DOHH2 (cell line): ENCODE results near the gene CCDC152.

Experiments
- H3F3A ChIP-seq: fragments of 200-600 bp; sonication (generic), shearing (Covaris generic); 2 replicates; pipeline ENCODE4 v1.6.0; 2016; ENCODE audit warnings: antibody characterized with exemption, mild to moderate bottlenecking; ENCODE audit not compliant: control insufficient read depth, insufficient read depth
- H3K27ac ChIP-seq: fragments of 200-600 bp; sonication (generic); 2 replicates; pipeline ENCODE4 v1.5.1; 2014; ENCODE audit warnings: low read depth, mild to moderate bottlenecking, low read length, moderate library complexity
- H3K27me3 ChIP-seq: fragments of 200-600 bp; sonication (generic); 2 replicates; pipeline ENCODE4 v1.6.1; 2014; ENCODE audit warnings: mild to moderate bottlenecking, low read length, mixed read lengths; ENCODE audit not compliant: control insufficient read depth
- H3K36me3 ChIP-seq: fragments of 200-600 bp; sonication (generic); 2 replicates; pipeline ENCODE4 v1.6.1; 2014; ENCODE audit warnings: mild to moderate bottlenecking, low read length, moderate library complexity, mixed read lengths; ENCODE audit not compliant: control insufficient read depth
- H3K4me1 ChIP-seq: fragments of 200-600 bp; sonication (generic); 2 replicates; pipeline ENCODE4 v1.6.1; 2014; ENCODE audit warnings: mild to moderate bottlenecking, low read length, mixed read lengths; ENCODE audit not compliant: control insufficient read depth
- H3K4me2 ChIP-seq: fragments of 200-600 bp; sonication (generic); 2 replicates; pipeline ENCODE4 v1.6.0; 2014; ENCODE audit warnings: mild to moderate bottlenecking, low read length, moderate library complexity
- H3K4me3 ChIP-seq: fragments of 200-600 bp; sonication (generic); 2 replicates; pipeline ENCODE4 v1.5.1; 2014; ENCODE audit warnings: mild to moderate bottlenecking, low read length, mixed read lengths
- H3K79me2 ChIP-seq: fragments of 200-600 bp; sonication (generic); 2 replicates; pipeline ENCODE4 v1.6.1; 2014; ENCODE audit warnings: mild to moderate bottlenecking, low read length, mixed read lengths; ENCODE audit not compliant: control insufficient read depth
- H3K9me2 ChIP-seq: fragments of 200-600 bp; sonication (generic); replicated peaks from 2 replicates; pipeline ENCODE4 v1.6.1; 2014; ENCODE audit warnings: mild to moderate bottlenecking, low read length, mixed read lengths; ENCODE audit not compliant: control insufficient read depth
- H3K9me3 ChIP-seq: fragments of 200-600 bp; sonication (generic); 2 replicates; pipeline ENCODE4 v1.6.1; 2014; ENCODE audit warnings: antibody characterized with exemption, low read length, mixed read lengths; ENCODE audit not compliant: control insufficient read depth, insufficient read depth
- H4K20me1 ChIP-seq: fragments of 200-600 bp; sonication (generic); 2 replicates; pipeline ENCODE4 v1.6.0; 2014; ENCODE audit warnings: low read depth, mild to moderate bottlenecking, antibody characterized with exemption, low read length, moderate library complexity; ENCODE audit not compliant: control insufficient read depth, insufficient read depth
- CTCF ChIP-seq: fragments of 200-600 bp; sonication (generic); IDR thresholded peaks from one replicate; pipeline ENCODE4 v1.5.1; 2014; ENCODE audit warnings: antibody characterized with exemption, mild to moderate bottlenecking, low read depth, low read length; ENCODE audit not compliant: poor library complexity, severe bottlenecking
- EZH2phosphoT487 ChIP-seq: fragments of 200-600 bp; sonication (generic); IDR thresholded peaks from 2 replicates; pipeline ENCODE4 v1.6.1; 2017; ENCODE audit warnings: borderline replicate concordance, mild to moderate bottlenecking, antibody characterized with exemption, low read length, moderate library complexity, mixed read lengths

Gene CCDC152

GRCh38 chr5:42810834-42811590 lies 54.4 kb downstream of the CCDC152 start:
- Histone ChIP-seq H3K9me3 (no peaks in the 10 kb centered on the region), H3K27me3 (no peaks in the 10 kb centered on the region), H3K9me2 (no peaks in the 10 kb centered on the region), H3F3A (no peaks in the 10 kb centered on the region), H3K4me3 (no peak overlapping the region), H3K79me2 (no peaks in the 10 kb centered on the region), H3K4me1 (no peaks in the 10 kb centered on the region), H4K20me1 (no peaks in the 10 kb centered on the region), H3K4me2 (no peak overlapping the region), H3K36me3 (no peaks in the 10 kb centered on the region), H3K27ac (no peak overlapping the region)
- no peak for TF ChIP-seq CTCF
- TF ChIP-seq EZH2phosphoT487 = no peak

- no peaks in the 10 kb centered on the region for H3K36me3 ChIP-seq
These were observed 55.2 kb downstream of the CCDC152 start, which contains the start of gene SELENOP for GRCh38 chr5:42811591-42812446. Gene SELENOP (minus strand): TSS chr5:42811892. CDS start chr5:42808353, 3,539 bp downstream.

GRCh38 chr5:42812620-42813019 lies 56.0 kb downstream of the CCDC152 start:
- TF ChIP-seq EZH2phosphoT487 (no peak), CTCF (no peak)
- Histone ChIP-seq H3K4me1 (no peaks in the 10 kb centered on the region), H3K27ac (no peak overlapping the region), H3F3A (no peaks in the 10 kb centered on the region), H3K4me2 (no peak overlapping the region), H3K27me3 (no peaks in the 10 kb centered on the region), H3K9me2 (no peaks in the 10 kb centered on the region), H3K79me2 (no peaks in the 10 kb centered on the region), H3K36me3 (no peaks in the 10 kb centered on the region), H3K9me3 (no peaks in the 10 kb centered on the region), H4K20me1 (no peaks in the 10 kb centered on the region), H3K4me3 (no peak overlapping the region)

More at GRCh38 chr5:42811591-42812446, 55.2 kb downstream of the CCDC152 start, which contains the start of gene SELENOP:
- H3K79me2 ChIP-seq = no peaks in the 10 kb centered on the region
- no peaks in the 10 kb centered on the region for H3F3A ChIP-seq
- H3K4me2 ChIP-seq = no peak within 1 kb of the TSS
- no peaks in the 10 kb centered on the region for H3K9me3 ChIP-seq
- no peak within 1 kb of the TSS for H3K27ac ChIP-seq
- no peak within 1 kb of the TSS for H3K4me3 ChIP-seq
- no peaks in the 10 kb centered on the region for H3K4me1 ChIP-seq
- no peak for TF ChIP-seq CTCF
- no peak for TF ChIP-seq EZH2phosphoT487
- H4K20me1 ChIP-seq = no peaks in the 10 kb centered on the region
- no peaks in the 10 kb centered on the region for H3K27me3 ChIP-seq
- no peaks in the 10 kb centered on the region for H3K9me2 ChIP-seq
